ENCODE data around the gene CYP4F2. TPM values are rescaled to one million over a fixed set of nuclear protein-coding genes. Genes with fewer than 3 reads are reported as not detected.

CYP4F2 gene
- total and polyA plus RNA-seq, 4 donors: 7.7 to 186 (median 85.2) TPM

- Histone ChIP-seq H3K4me1 (ENCODE audit: control insufficient read depth in 4 of 4, insufficient read depth in 4 of 4, low read length in 3 of 4) (no peaks in the 10 kb centered on the region), H3K27me3 (ENCODE audit: control insufficient read depth in 4 of 4, insufficient read depth in 4 of 4, low read length in 3 of 4) (no peaks in the 10 kb centered on the region), H3K36me3 (ENCODE audit: control insufficient read depth in 4 of 4, insufficient read depth in 3 of 4, low read depth in 1 of 4, low read length in 3 of 4) (no peaks in the 10 kb centered on the region), H3K4me3 (ENCODE audit: low read depth in 1 of 3, low read length in 3 of 3) (no peak overlapping the region), H3K9ac (ENCODE audit: low read depth in 1 of 2, low read length in 2 of 2) (no peak overlapping the region), H3K9me3 (ENCODE audit: control insufficient read depth in 4 of 4, low read length in 3 of 4) (no peaks in the 10 kb centered on the region), H3K27ac (ENCODE audit: low read depth in 1 of 2, low read length in 2 of 2) (no peak overlapping the region)
- no peak for DNase-seq (ENCODE audit: low spot score)
- 66% methylated on average over 7 of the region's 7 CpGs for WGBS
- TF ChIP-seq CTCF (IDR thresholded peaks at IDR 0.05; ENCODE audit: low read depth, low read length, missing input control): no peak
- no peak for TF ChIP-seq NR2F2 (IDR thresholded peaks at IDR 0.05)
- no peak for TF ChIP-seq TAF1 (conservative IDR thresholded peaks at IDR 0.05)
- TF ChIP-seq FOXA1 (IDR thresholded peaks at IDR 0.05): no peak
- TF ChIP-seq JUND (IDR thresholded peaks at IDR 0.05): no peak
- TF ChIP-seq REST (IDR thresholded peaks at IDR 0.05): no peak
These were observed 69.7 kb downstream of the CYP4F2 start for GRCh38 chr19:15828121-15828610.

Small RNA genes lying within 50 kb of the gene (small RNA-seq; reads per million reads assigned to genes)
- not detected for gene CYP4F36P

Other genes with a start within 250 kb of the CYP4F2 start
- gene CYP4F12, start 225.0 kb downstream of the CYP4F2 start, total RNA-seq: 10 to 100 TPM; 19.0 to 31.0 TPM
- gene CYP4F12, start 225.0 kb downstream of the CYP4F2 start, polyA plus RNA-seq: 10 to 100 TPM; 14.6 to 64.0 TPM
- not detected for gene OR10H2, start 170.1 kb downstream of the CYP4F2 start, total RNA-seq
- not detected for gene OR10H2, start 170.1 kb downstream of the CYP4F2 start, polyA plus RNA-seq
- gene OR10H3, start 160.1 kb downstream of the CYP4F2 start, total RNA-seq: not detected
- not detected for gene OR10H3, start 160.1 kb downstream of the CYP4F2 start, polyA plus RNA-seq
- not detected for gene OR10H5, start 110.4 kb downstream of the CYP4F2 start, total RNA-seq
- gene OR10H5, start 110.4 kb downstream of the CYP4F2 start, polyA plus RNA-seq: not detected
- under 1 TPM in 1 of 2 donors, not detected in 1; under 0.01 TPM for gene OR10H1, start 82.4 kb downstream of the CYP4F2 start, total RNA-seq
- not detected for gene OR10H1, start 82.4 kb downstream of the CYP4F2 start, polyA plus RNA-seq
- 10 to 100 TPM in 1 of 2 donors, 1 to 10 TPM in 1; 2.1 to 77.4 TPM for gene CYP4F11, start 36.5 kb upstream of the CYP4F2 start, total RNA-seq
- gene CYP4F11, start 36.5 kb upstream of the CYP4F2 start, polyA plus RNA-seq: 10 to 100 TPM; 14.3 to 50.4 TPM
- gene OR10H4, start 50.9 kb upstream of the CYP4F2 start, total RNA-seq: not detected
- gene OR10H4, start 50.9 kb upstream of the CYP4F2 start, polyA plus RNA-seq: not detected
- gene TPM4, start 178.4 kb upstream of the CYP4F2 start, total RNA-seq: 10 to 100 TPM; 40.8 to 59.9 TPM
- 10 to 100 TPM; 19.8 to 46.0 TPM for gene TPM4, start 178.4 kb upstream of the CYP4F2 start, polyA plus RNA-seq
- 10 to 100 TPM; 45.6 to 52.0 TPM for gene RAB8A, start 213.8 kb upstream of the CYP4F2 start, total RNA-seq
- 10 to 100 TPM; 38.0 to 43.1 TPM for gene RAB8A, start 213.8 kb upstream of the CYP4F2 start, polyA plus RNA-seq
- 1 to 10 TPM; 1.2 to 2.9 TPM for gene HSH2D, start 245.6 kb upstream of the CYP4F2 start, total RNA-seq
- gene HSH2D, start 245.6 kb upstream of the CYP4F2 start, polyA plus RNA-seq: 1 to 10 TPM in 1 of 2 donors, under 1 TPM in 1; 0.33 to 1.2 TPM

Measured in liver (tissue), 10 donors.